ENCODE data around the gene CIC.

CIC gene

DNA sequence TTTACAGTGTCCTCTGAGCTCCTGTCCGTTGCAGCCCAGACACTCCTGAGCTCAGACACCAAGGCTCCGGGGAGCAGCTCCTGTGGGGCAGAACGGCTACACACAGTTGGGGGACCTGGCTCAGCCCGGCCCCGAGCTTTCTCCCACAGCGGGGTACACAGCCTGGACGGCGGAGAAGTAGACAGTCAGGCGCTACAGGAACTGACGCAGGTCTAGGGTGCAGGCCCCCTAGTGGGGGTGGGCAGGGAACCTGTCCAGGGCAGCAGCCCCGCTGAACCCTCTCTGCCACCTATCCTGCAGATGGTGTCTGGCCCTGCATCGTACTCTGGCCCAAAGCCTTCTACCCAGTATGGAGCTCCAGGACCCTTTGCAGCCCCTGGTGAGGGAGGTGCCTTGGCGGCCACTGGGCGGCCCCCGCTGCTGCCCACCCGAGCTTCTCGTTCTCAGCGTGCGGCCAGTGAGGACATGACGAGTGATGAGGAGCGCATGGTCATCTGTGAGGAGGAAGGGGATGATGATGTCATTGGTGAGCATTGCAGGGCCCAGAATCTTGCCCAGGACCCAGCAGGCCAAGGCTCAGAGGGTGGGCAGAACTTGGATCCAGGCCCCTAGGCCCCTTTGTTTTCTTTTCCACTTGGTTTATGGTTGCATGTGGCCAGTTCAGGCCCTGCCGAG lies 20.0 kb downstream of the CIC start:
- no peak for DNase-seq (ENCODE audit: low spot score)

DNA sequence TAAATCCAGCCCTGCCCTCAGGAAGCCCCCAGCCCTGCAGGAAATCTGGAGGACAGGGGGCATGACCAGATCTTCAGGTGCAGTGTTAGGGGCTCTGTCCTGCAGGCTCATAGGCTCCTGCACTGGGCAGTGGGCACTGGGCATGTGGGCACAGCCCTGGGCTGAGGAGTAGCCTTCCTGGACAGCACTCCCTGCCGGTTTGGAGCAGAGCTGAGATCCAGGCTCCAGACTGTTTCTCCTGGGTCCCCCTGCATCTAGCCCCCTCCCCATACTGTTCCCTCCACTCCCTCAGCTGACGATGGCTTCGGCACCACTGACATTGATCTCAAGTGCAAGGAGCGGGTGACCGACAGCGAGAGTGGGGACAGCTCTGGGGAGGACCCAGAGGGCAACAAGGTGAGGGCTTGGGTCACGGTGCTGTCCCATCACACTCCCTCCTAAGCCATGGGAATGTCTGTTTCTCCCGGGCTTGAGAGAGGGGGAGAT lies 20.5 kb downstream of the CIC start:
- no peak for DNase-seq (ENCODE audit: low spot score)

DNA sequence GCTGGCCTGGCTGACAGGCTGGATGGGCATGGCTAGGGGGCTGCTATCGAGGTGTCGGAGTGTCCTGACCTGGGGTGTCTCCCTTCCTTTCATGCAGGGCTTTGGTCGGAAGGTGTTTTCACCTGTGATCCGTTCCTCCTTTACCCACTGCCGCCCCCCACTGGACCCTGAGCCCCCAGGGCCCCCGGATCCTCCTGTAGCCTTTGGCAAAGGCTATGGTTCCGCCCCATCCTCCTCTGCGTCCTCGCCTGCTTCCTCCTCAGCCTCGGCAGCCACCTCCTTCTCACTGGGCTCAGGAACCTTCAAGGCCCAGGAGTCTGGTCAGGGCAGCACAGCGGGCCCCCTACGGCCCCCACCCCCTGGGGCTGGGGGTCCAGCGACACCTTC lies 21.1 kb downstream of the CIC start:
- DNase-seq (ENCODE audit: low spot score) = no peak

DNA sequence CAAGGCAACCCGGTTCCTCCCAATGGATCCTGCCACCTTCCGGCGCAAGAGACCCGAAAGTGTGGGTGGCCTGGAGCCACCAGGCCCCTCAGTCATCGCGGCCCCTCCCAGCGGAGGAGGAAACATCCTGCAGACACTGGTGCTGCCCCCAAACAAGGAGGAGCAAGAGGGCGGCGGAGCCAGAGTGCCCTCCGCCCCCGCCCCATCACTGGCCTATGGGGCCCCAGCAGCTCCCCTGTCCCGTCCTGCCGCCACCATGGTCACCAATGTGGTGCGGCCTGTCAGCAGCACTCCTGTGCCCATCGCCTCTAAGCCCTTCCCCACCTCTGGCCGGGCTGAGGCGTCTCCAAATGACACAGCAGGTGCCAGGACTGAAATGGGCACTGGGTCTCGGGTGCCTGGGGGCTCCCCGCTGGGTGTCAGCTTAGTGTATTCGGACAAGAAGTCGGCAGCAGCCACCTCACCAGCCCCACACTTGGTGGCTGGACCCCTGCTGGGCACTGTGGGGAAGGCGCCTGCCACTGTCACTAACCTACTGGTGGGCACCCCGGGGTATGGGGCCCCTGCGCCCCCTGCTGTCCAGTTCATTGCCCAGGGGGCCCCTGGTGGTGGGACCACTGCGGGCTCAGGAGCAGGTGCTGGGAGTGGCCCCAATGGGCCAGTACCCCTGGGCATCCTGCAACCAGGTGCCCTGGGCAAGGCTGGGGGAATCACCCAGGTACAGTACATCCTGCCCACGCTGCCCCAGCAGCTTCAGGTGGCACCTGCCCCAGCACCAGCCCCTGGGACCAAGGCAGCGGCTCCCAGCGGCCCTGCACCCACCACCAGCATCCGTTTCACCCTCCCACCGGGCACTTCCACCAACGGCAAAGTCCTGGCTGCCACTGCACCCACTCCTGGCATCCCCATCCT lies 21.7 kb downstream of the CIC start:
- peak; percentile 41 for DNase-seq (ENCODE audit: low spot score)

DNA sequence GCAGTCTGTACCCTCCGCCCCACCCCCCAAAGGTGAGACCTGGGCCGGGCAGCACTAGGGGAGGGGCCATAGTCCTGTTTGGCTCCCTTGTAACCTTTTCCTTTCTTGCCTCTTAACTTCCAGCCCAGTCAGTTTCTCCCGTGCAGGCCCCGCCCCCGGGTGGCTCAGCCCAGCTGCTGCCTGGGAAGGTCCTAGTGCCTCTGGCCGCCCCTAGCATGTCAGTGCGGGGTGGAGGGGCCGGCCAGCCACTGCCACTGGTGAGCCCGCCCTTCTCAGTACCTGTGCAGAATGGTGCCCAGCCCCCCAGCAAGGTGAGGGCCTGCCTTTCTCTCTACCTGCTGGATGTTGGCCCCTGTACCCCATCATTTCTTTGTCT lies 22.4 kb downstream of the CIC start:
- no peak for DNase-seq (ENCODE audit: low spot score)

DNA sequence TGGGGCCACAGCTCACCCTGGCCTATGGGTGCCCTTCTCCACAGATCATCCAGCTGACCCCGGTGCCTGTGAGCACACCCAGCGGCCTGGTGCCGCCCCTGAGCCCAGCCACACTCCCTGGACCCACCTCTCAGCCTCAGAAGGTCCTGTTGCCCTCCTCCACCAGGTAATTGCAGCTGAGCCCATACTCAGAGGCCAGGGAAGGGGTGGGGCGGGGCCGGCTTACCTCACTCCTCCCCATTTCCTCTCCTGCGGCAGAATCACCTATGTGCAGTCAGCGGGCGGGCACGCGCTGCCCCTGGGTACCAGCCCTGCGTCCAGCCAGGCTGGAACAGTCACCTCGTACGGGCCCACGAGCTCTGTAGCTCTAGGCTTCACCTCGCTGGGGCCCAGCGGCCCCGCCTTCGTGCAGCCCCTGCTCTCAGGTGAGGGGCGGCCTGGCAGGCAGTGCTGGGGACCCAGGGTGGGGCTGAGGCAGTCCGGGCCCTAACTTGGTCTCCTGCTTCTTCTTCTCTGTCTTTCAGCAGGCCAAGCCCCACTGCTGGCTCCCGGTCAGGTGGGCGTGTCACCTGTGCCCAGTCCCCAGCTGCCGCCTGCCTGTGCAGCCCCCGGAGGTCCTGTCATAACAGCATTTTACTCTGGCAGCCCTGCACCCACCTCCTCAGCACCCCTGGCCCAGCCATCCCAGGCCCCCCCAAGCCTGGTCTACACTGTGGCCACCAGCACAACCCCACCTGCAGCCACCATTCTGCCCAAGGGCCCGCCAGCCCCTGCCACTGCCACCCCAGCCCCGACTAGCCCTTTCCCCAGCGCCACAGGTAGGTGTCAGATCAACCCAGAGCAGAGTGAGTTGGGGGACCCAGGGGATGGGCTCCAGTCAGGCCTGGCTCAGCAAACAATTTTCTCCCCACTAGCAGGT lies 23.2 kb downstream of the CIC start:
- DNase-seq (ENCODE audit: low spot score) = no peak

DNA sequence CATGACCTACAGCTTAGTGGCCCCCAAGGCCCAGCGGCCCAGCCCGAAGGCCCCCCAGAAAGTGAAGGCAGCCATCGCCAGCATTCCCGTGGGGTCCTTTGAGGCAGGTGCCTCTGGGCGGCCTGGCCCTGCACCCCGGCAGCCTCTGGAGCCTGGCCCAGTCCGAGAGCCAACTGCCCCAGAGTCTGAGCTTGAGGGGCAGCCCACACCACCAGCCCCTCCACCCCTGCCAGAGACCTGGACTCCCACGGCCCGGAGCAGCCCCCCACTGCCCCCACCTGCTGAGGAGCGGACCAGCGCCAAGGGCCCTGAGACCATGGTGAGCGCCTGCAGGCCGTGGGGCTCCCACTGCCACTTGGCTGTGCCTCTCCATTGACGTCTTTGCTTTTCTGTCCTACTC lies 23.9 kb downstream of the CIC start:
- no peak for DNase-seq (ENCODE audit: low spot score)

DNA sequence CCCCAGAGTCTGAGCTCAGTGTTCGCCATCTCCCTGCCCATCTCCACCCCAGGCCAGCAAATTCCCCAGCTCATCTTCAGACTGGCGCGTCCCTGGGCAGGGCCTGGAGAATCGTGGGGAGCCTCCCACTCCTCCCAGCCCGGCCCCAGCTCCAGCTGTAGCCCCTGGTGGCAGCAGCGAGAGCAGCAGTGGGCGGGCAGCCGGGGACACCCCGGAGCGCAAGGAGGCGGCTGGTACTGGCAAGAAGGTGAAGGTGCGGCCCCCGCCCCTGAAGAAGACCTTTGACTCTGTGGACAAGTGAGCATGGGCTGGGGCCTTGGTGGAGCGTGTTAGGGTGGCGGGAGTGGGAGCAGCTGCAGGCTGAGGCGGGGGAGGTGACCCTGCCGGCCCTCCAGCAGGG lies 24.5 kb downstream of the CIC start:
- DNase-seq (ENCODE audit: low spot score) = no peak

DNA sequence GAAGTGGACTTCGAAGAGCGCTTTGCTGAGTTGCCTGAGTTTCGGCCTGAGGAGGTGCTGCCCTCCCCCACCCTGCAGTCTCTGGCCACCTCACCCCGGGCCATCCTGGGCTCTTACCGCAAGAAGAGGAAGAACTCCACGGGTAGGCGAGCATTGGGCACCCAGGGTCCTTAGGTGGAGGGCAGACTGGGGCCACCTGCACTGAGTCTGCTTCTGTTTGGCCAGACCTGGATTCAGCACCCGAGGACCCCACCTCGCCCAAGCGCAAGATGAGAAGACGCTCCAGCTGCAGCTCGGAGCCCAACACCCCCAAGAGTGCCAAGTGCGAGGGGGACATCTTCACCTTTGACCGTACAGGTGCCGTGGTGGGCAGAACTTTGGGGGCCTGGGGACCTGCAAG lies 24.9 kb downstream of the CIC start:
- no peak for DNase-seq (ENCODE audit: low spot score)

DNA sequence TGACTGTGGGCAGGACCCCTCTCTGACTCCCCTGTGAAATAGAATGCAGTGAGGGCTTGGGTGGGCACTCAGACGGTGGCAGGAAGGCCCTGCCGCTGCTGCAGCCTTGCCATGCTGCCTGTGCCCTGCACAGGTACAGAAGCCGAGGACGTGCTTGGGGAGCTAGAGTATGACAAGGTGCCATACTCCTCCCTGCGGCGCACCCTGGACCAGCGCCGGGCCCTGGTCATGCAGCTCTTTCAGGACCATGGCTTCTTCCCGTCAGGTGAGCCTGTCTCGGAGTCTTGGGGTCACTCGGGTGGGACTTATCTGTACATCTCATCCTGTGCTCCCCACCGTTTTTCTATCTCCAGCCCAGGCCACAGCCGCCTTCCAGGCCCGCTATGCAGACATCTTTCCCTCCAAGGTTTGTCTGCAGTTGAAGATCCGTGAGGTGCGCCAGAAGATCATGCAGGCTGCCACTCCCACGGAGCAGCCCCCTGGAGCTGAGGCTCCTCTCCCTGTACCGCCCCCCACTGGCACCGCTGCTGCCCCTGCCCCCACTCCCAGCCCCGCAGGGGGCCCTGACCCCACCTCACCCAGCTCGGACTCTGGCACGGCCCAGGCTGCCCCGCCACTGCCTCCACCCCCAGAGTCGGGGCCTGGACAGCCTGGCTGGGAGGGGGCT lies 25.6 kb downstream of the CIC start:
- no peak for DNase-seq (ENCODE audit: low spot score)

DNA sequence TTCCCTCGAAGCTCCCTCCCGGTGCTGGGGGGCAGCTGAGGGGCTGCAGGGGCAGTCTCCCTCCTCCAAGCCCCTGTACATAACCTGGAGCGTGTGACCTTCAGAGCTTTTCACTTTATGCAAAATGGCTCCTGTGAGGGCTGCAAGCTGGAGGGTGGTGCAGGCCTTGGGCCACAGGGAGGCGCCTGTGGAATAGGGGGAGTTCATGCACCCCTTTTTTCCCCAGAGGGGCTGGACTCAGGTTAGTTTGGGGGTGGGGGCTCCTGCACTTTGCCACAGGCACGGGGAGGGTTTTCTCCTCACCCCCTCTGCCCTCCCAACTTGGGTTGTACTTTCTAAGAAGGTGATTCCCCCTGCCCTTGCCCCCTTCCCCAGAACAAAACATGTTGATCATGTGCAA lies 26.3 kb downstream of the CIC start:
- no peak for DNase-seq (ENCODE audit: low spot score)

DNA sequence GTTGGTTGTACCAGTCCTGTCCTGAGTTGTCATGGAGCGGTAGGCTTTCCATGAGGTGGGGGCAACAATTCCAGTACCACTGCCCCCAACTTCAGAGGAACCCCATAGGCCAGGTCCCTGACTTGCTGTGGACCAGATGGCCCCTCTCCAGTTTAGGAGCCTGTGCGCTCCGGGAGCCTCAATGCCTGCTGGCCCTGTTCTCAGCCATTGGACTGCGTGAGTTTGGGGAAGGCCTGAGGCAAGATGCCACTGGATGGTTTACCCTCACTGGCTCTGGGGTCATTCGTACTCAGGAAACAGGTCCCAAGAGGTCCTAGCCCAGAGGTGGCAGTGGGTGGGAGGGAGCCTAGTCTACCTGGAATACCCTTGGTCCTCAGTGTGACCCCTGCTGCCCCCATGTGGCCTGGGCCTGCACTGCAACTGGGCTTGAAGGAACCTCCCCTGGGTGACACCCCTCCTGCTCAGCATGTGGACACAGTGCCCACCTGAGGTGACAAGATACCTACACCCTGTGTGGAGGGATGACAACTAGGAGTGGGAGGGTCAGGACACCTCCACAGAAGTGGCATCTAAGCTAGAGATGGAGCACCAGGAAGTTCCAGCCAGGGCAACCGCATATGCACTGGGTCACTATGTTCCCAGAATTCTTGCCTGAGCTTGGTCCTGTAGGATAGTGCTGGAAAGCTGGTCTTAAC lies 26.9 kb downstream of the CIC start:
- DNase-seq (ENCODE audit: low spot score) = peak; percentile 84

DNA sequence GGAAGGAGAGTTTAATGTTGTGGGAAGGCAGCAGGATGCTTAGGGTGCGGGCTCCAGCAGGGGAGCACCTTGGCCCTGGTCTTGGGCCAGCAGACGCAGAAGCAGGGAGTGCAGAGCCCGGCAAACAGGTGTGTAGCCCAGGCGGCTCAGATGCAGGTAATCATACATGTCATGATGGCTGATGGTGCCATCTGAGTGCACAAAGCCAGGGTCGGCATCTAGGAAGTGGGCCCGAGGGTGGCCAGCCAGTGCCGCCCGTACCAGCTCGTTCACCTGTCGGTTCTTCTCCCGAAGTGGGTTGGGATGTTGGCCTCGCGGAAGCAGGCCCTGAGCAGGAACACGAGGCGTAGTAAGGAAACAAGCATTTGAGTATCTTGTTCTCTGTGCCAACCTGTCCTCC lies 28.0 kb downstream of the CIC start:
- no peak for DNase-seq (ENCODE audit: low spot score)

DNA sequence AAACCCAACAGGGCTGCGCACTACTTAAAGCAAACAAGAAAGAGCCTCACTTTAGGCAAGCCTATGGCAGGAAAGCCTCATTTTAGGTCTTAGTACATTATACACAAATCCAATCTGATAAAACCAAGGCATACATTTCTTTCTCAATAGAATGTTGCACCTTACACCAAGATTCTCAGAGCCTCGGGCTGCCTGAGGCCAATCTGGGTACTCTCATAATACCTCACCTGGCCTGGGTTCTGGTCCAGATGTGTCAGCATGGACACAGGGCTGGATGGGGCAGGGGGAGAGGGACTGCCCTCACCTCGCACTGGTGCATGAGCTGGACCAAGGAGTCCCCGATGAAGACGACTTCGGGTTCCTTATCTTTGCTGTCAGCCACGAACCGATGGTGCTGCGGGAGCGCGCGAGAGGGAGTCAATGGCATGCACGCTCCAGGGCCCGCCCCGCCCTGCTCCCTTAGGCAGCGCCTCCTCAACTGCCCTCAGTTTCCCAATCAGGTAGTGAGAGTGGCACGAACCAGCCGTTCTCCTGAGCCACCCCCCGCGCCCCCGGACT lies 32.7 kb downstream of the CIC start, which contains the start of gene PRR19:
TSS of gene PRR19 (plus strand) at position 487 of the 558 bp plus-strand sequence. CDS start 7,453 bp downstream, outside the sequence.
- DNase-seq (ENCODE audit: low spot score) = no peak

DNA sequence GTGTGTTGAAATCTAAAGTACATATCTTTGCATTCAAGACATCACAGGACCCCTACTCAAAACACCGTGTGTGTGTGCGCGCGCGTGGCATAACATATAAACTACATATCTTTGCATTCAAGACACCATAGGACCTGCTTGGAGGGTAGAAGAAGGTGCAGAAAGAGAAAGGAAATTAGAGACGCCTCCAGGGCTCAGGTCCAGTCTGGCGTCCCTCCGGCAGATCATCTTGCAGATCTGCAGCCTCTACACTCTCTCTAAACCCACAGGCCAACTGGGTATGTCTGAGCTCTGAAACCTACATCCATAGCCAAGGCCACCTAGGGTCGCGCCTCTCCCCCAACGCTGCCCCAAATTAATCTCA lies 34.0 kb downstream of the CIC start:
- DNase-seq (ENCODE audit: low spot score) = no peak

DNA sequence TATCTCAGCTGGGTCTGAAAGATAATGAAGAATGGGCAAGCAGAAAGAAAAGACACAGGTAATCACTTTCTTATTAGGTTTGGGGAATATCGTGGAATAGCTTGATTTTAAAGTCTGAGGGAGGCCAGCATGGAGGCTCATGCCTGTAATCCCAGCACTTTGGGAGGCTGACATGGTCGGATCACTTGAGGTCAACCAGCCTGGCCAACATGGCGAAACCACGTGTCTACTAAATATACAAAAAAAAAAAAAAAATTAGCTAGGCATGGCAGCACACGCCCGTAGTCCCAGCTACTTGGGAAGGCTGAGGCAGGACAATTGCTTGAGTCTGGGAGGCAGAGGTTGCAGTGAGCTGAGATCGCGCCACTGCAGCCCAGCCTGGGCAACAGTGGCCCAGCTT lies 34.8 kb downstream of the CIC start:
- no peak for DNase-seq (ENCODE audit: low spot score)

DNA sequence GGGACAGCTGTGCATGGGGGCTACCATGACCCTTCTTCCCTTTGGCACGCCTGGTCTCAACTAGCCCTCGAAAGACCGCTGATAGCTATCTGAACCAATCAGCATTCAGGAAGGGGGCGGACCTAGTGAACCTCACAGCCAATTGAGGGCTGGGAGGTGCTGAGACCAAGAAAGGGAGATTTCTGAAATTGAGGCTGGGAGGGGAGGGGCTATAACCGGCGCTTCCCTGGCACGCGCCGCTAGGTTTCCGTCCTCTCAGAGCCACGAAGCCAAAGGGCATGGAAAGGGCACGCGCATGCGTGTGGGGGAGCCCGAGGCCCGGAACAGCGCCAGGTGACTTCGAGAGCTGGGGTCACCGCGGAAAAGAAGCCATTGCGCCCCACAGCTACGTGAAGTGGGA lies 37.6 kb downstream of the CIC start:
- no peak for DNase-seq (ENCODE audit: low spot score)

DNA sequence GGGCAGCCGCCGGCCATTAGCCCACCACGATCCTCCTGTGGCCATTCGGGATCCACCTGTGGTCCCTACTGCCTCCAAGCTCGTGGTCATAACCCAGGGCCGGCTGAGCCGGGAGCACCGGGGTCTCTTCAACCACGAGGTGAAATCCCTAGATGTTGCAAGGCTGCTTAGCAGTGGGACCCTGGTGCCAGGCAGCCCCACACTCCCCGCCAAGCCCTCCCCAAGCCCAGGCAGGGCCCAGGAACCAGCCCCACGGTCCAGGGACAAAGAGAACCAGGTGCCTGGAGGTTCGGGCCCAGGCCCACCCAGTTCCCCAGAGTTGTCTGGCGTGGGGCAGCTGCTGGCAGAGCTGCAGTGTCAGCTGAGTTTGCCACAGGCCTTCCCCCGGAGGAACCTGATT lies 40.6 kb downstream of the CIC start:
- DNase-seq (ENCODE audit: low spot score) = no peak

DNA sequence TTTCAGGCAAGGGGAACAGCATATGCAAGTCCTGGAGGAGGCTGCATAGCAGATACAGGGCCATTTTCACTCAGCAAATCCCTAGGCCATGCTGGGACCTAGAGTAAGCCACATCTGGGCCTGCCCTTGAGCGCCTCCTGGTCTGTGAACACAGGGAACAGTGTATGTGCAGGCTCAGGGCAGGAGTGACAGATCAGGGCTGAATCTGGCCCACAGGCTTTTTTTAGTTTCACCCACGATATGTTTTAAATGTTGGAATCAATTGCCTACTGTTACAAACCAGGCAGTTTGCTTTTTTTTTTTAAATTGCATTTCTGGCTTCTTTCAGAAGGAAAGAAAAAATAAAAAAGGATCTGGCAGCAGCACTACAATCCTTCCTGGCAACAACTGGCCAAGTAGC lies 42.6 kb downstream of the CIC start:
- DNase-seq (ENCODE audit: low spot score) = no peak

DNA sequence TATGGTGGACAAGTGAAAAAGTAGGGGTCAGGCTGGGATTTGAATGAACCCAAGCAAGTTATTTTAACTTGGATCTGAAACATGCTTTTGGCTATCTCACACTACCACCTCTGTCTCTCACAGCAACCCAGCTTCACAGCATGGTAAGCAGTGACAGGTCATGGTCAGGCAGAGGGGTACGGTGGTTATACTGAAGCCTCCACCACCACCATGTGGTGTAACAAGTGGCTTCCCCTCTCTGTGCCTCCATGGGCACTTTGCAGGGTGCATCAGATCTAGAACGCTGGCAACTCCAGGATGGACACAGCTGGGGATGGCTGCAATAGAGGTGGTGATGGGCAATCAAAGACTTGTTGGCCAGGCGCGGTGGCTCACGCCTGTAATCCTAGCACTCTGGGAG lies 43.3 kb downstream of the CIC start:
- DNase-seq (ENCODE audit: low spot score) = no peak

Data from CD4-positive, alpha-beta T cell treated with Interleukin-6 at 100 ng/mL for 8 hours (primary cell).